ENCODE results near the gene ITPKC. TPM values are rescaled to one million over a fixed set of nuclear protein-coding genes. Genes with fewer than 3 reads are reported as not detected.

Gene ITPKC
- total RNA-seq, 2 experiments from 2014 or later: 7.1 TPM

DNA sequence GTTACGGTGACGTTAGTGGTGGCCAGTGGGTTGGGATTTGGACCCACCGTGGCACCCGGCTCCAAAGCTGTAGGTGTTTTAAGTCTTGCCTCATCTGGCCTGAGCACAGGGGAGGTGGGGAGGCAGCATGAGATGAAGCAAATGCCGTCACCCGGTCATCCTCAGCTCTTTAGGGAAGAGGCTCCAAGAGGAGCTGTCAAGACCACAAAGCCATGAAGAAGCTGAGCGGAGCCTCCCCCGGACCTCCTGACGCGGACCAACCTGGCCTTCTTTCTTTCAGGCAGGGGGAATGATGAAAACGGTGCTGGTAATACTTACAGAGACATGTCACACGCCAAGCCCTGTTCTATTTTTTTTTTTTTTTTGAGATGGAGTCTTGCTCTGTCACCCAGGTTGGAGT lies 26.0 kb downstream of the ITPKC start:
- no peaks in the 10 kb centered on the region for H3K36me3 Mint-ChIP-seq
- POLR2A ChIA-PET: interaction anchor here (2.8 kb wide), 1 partner anchor 7 kb away, joined by 11 read pairs; the partner anchor contains the start of genes ACTMAP and SNRPA
- no peak overlapping the region for H3K4me3 Mint-ChIP-seq
- ATAC-seq (ENCODE audit: low read depth): no peak
- H3K27ac Mint-ChIP-seq: no peak overlapping the region
- no peaks in the 10 kb centered on the region for H3K27me3 Mint-ChIP-seq
- peaks cover 3% of the 10 kb centered on the region for H3K4me1 Mint-ChIP-seq
- DNase-seq: no peak
- no peaks in the 10 kb centered on the region for H3K9me3 Mint-ChIP-seq

DNA sequence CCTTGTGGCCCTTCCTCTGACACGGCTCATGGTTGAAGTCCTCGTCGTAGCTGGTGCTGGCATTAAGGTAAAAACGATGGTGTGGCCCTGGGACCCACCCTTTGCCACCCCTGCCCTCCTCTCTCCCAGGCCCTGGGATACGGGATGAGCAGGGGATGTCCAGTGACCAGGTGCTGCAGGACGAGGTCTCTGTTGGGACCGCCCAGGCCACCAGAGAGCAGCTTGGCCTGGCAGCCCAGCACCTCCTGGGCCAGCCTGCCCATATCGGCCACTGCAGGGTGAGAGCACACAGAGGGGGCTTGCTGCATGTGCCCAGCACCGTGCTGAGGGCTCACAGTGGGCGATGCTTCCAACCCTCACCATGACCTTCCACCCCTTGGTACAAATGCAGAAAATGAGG lies 27.0 kb downstream of the ITPKC start:
- no peak overlapping the region for H3K4me3 Mint-ChIP-seq
- POLR2A ChIA-PET: interaction anchor here (0.8 to 2.5 kb wide), 3 partner anchors 27 to 75 kb away, joined by 3 to 6 read pairs (median 4); partner anchors contain the start of genes COQ8B, ITPKC and RAB4B
- ATAC-seq (ENCODE audit: low read depth) (no peak), DNase-seq (no peak)
- no peaks in the 10 kb centered on the region for H3K27me3 Mint-ChIP-seq
- no peak overlapping the region for H3K27ac Mint-ChIP-seq
- H3K4me1 Mint-ChIP-seq: peaks cover 5% of the 10 kb centered on the region
- H3K9me3 Mint-ChIP-seq: no peaks in the 10 kb centered on the region
- H3K36me3 Mint-ChIP-seq: no peaks in the 10 kb centered on the region

- H3K27ac Mint-ChIP-seq: no peak overlapping the region
- no peaks in the 10 kb centered on the region for H3K9me3 Mint-ChIP-seq
- peak; percentile 56 for DNase-seq
- peaks cover 11% of the 10 kb centered on the region for H3K4me1 Mint-ChIP-seq
- POLR2A ChIA-PET: interaction anchor here (0.8 to 2.5 kb wide), 3 partner anchors 28 to 74 kb away, joined by 3 to 6 read pairs (median 4); partner anchors contain the start of genes COQ8B, ITPKC and RAB4B
- peaks cover 4% of the 10 kb centered on the region for H3K36me3 Mint-ChIP-seq
- ATAC-seq (ENCODE audit: low read depth): peak; percentile 61
- no peak overlapping the region for H3K4me3 Mint-ChIP-seq
- H3K27me3 Mint-ChIP-seq: no peaks in the 10 kb centered on the region
Measured at GRCh38 chr19:40744554-40745401, 27.9 kb downstream of the ITPKC start.

GRCh38 chr19:40745402-40745780 lies 28.5 kb downstream of the ITPKC start:
- POLR2A ChIA-PET: interaction anchor here (2.5 kb wide), 1 partner anchor 33 kb away, joined by 6 read pairs; the partner anchor contains the start of gene RAB4B
- H3K4me3 Mint-ChIP-seq: no peak overlapping the region
- ATAC-seq (ENCODE audit: low read depth): no peak
- no peak overlapping the region for H3K27ac Mint-ChIP-seq
- H3K4me1 Mint-ChIP-seq: peaks cover 16% of the 10 kb centered on the region
- no peaks in the 10 kb centered on the region for H3K9me3 Mint-ChIP-seq
- H3K27me3 Mint-ChIP-seq: no peaks in the 10 kb centered on the region
- DNase-seq: no peak
- H3K36me3 Mint-ChIP-seq: peaks cover 7% of the 10 kb centered on the region

GRCh38 chr19:40747536-40747935 lies 30.6 kb downstream of the ITPKC start:
- POLR2A ChIA-PET: interaction anchor here (1.1 kb wide), 1 partner anchor 58 kb away, joined by 3 read pairs; no protein-coding TSS in a partner anchor
- no peak for DNase-seq
- no peaks in the 10 kb centered on the region for H3K27me3 Mint-ChIP-seq
- H3K36me3 Mint-ChIP-seq: peaks cover 9% of the 10 kb centered on the region
- no peak overlapping the region for H3K4me3 Mint-ChIP-seq
- no peaks in the 10 kb centered on the region for H3K9me3 Mint-ChIP-seq
- peaks cover 24% of the 10 kb centered on the region for H3K4me1 Mint-ChIP-seq
- ATAC-seq (ENCODE audit: low read depth): no peak
- no peak overlapping the region for H3K27ac Mint-ChIP-seq

- Mint-ChIP-seq H3K36me3 (peaks cover 23% of the 10 kb centered on the region), H3K4me1 (peaks cover 37% of the 10 kb centered on the region), H3K4me3 (peak within 1 kb of the TSS; percentile 97), H3K27ac (peak within 1 kb of the TSS; percentile 99), H3K27me3 (no peaks in the 10 kb centered on the region), H3K9me3 (no peaks in the 10 kb centered on the region)
- DNase-seq: peak; percentile 97
- POLR2A ChIA-PET: interaction anchor here (0.6 to 4.7 kb wide), 18 partner anchors 8 to 689 kb away, joined by 3 to 92 read pairs (median 4); partner anchors contain the start of genes COQ8B, EGLN2, ITPKC and MIA
- peak; percentile 89 for ATAC-seq (ENCODE audit: low read depth)
Measured at GRCh38 chr19:40750058-40750873, 33.4 kb downstream of the ITPKC start, which contains the start of gene ACTMAP. Gene ACTMAP, minus strand, starts transcription at chr19:40750477. Its CDS starts 674 bp downstream, at chr19:40749803.

- peaks cover 29% of the 10 kb centered on the region for H3K36me3 Mint-ChIP-seq
- ATAC-seq (ENCODE audit: low read depth) (peak; percentile 72), DNase-seq (peak; percentile 95)
- POLR2A ChIA-PET: interaction anchor here (0.6 to 4.7 kb wide), 18 partner anchors 10 to 688 kb away, joined by 3 to 92 read pairs (median 4); partner anchors contain the start of genes COQ8B, EGLN2, ITPKC and MIA
- H3K27me3 Mint-ChIP-seq: no peaks in the 10 kb centered on the region
- peaks cover 44% of the 10 kb centered on the region for H3K4me1 Mint-ChIP-seq
- H3K4me3 Mint-ChIP-seq: peak within 1 kb of the TSS; percentile 97
- no peaks in the 10 kb centered on the region for H3K9me3 Mint-ChIP-seq
- H3K27ac Mint-ChIP-seq: peak within 1 kb of the TSS; percentile 99
Measured at GRCh38 chr19:40750874-40751537, 34.1 kb downstream of the ITPKC start, which contains the start of gene SNRPA. Gene SNRPA, plus strand, starts transcription at chr19:40751203. Its CDS starts 206 bp downstream, at chr19:40751409.

GRCh38 chr19:40752257-40752781 lies 35.4 kb downstream of the ITPKC start:
- ATAC-seq (ENCODE audit: low read depth): no peak
- Mint-ChIP-seq H3K36me3 (peaks cover 37% of the 10 kb centered on the region), H3K4me1 (peaks cover 55% of the 10 kb centered on the region), H3K27ac (peak overlapping the region; percentile 99), H3K9me3 (no peaks in the 10 kb centered on the region), H3K27me3 (no peaks in the 10 kb centered on the region), H3K4me3 (peak overlapping the region; percentile 97)
- POLR2A ChIA-PET: interaction anchor here (0.7 to 4.7 kb wide), 10 partner anchors 15 to 331 kb away, joined by 3 to 92 read pairs (median 5); partner anchors contain the start of genes COQ8B, EGLN2, ITPKC and MIA
- DNase-seq: no peak

DNA sequence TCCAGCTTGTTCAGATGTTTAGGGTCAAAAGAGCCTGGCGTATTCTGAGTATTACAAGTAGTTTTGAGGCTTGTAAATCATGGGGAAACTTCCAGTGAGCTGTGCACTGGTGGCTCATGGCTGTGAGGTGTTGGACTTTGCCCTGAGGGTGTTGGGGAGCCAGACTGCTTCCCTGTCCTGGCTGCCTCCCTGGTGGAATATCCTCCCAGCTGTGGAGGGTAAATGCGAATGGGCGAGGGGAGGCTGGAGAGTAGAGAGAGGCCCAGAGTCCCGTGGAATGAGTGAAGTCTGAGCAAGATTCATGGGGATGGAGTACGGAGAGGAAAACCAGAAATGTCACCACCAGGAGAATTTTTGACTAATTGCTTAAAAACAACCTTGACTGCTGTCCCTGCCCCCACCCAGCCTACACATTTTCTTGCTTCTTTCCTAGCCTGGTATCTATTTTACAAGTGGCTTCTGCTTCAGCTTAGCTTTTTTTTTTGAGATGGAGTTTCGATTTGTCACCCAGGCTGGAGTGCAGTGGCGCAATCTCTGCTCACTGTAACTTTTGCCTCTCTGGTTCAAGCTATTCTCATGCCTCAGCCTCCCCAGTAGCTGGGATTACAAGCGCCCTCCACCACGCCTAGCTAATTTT lies 37.8 kb downstream of the ITPKC start:
- no peaks in the 10 kb centered on the region for H3K27me3 Mint-ChIP-seq
- DNase-seq (no peak), ATAC-seq (ENCODE audit: low read depth) (no peak)
- H3K4me1 Mint-ChIP-seq: peaks cover 50% of the 10 kb centered on the region
- H3K4me3 Mint-ChIP-seq: peak overlapping the region; percentile 84
- H3K9me3 Mint-ChIP-seq: no peaks in the 10 kb centered on the region
- H3K27ac Mint-ChIP-seq: peak overlapping the region; percentile 91
- POLR2A ChIA-PET: interaction anchor here (0.6 to 3.6 kb wide), 5 partner anchors 8 to 52 kb away, joined by 4 to 22 read pairs (median 8); partner anchors contain the start of gene RAB4B
- peaks cover 45% of the 10 kb centered on the region for H3K36me3 Mint-ChIP-seq

DNA sequence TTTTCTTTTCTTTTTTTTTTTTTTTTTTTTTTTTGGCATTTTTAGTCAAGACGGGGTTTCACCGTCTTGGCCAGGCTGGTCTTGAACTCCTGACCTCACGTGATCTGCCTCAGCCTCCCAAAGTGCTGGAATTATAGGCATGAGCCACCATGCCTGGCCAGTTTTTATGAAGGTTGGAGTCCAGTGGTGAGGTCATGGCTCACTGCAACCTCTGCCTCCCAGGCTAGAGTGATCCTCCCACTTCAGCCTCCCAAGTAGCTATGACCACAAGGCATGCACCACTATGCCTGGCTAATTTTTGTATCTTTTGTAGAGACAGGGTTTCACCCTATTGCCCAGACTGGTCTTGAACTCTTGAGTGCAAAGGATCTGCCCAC lies 38.3 kb downstream of the ITPKC start:
- H3K27me3 Mint-ChIP-seq: no peaks in the 10 kb centered on the region
- no peak for ATAC-seq (ENCODE audit: low read depth)
- H3K9me3 Mint-ChIP-seq: no peaks in the 10 kb centered on the region
- peaks cover 44% of the 10 kb centered on the region for H3K36me3 Mint-ChIP-seq
- peak overlapping the region; percentile 84 for H3K4me3 Mint-ChIP-seq
- H3K4me1 Mint-ChIP-seq: peaks cover 49% of the 10 kb centered on the region
- peak overlapping the region; percentile 91 for H3K27ac Mint-ChIP-seq
- no peak for DNase-seq
- POLR2A ChIA-PET: interaction anchor here (0.6 to 3.6 kb wide), 4 partner anchors 11 to 52 kb away, joined by 4 to 22 read pairs (median 7); partner anchors contain the start of gene RAB4B

DNA sequence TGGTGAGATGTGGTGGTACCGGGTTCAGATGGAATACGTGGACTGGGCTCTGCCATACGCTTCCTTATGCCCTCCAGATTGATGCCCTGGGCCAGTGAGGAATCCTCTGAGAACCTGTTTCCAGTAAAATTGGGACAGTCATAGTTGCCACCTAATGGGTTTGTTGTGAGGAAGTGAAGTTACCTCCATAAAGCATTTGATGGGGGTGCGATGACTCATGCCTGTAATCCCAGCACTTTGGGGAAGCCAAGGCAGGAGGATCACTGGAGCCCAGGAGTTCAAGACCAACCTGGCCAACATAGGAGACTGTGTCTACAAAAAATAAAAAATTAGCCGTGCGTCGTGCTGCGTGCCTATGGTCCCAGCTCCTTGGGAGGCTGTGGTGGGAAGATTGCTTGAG lies 38.9 kb downstream of the ITPKC start:
- Mint-ChIP-seq H3K4me1 (peaks cover 53% of the 10 kb centered on the region), H3K36me3 (peaks cover 49% of the 10 kb centered on the region), H3K27me3 (no peaks in the 10 kb centered on the region), H3K4me3 (peak overlapping the region; percentile 84), H3K9me3 (no peaks in the 10 kb centered on the region), H3K27ac (peak overlapping the region; percentile 91)
- POLR2A ChIA-PET: interaction anchor here (0.6 to 3.6 kb wide), 4 partner anchors 16 to 68 kb away, joined by 3 to 22 read pairs (median 4); partner anchors contain the start of gene RAB4B
- ATAC-seq (ENCODE audit: low read depth): no peak
- no peak for DNase-seq

Measured in activated naive CD8-positive, alpha-beta T cell treated with anti-CD3 and anti-CD28 coated beads, Interleukin-2, amount 10 ng/mL, durations not matched to agents 7 days and 5 days (primary cell).